Gastrocnemius medialis (tissue), 4 donors: ENCODE measurements around the gene CHST11. TPM values are rescaled to one million over a fixed set of nuclear protein-coding genes. Genes with fewer than 3 reads are reported as not detected.

ENCODE experiments used
- ATAC-seq, 2 donors: fragments of 150-250 bp; one replicate each; pipeline ENCODE4 v1.9.1; 2016
- DNase-seq, 2 donors: peaks; one replicate each; pipeline ENCODE4 v3.0.0-alpha.2; 2019
- H3K27ac ChIP-seq, 4 donors: fragments of 200-600 bp; sonication (generic); 1 replicate in 1 of 4; 2 replicates in 3 of 4; pipeline ENCODE4 v1.5.1; 2016 to 2018; ENCODE audit warnings: mild to moderate bottlenecking in 2 of 4, moderate library complexity in 1 of 4
- H3K27me3 ChIP-seq, 3 donors: fragments of 200-600 bp; sonication (generic) in 2 of 3; 1 replicate in 1 of 3; 2 replicates in 2 of 3; pipeline versions ENCODE4 v1.5.1 to v1.6.0; 2016 to 2019; ENCODE audit warnings: mild to moderate bottlenecking in 1 of 3, moderate library complexity in 1 of 3
- H3K36me3 ChIP-seq, 2 donors: fragments of 200-600 bp; sonication (generic) in 1 of 2; one replicate each; pipeline ENCODE4 v1.5.1; 2017 to 2018
- H3K4me1 ChIP-seq, 2 donors: fragments of 200-600 bp; sonication (generic) in 1 of 2; one replicate each; pipeline ENCODE4 v1.5.1; 2016 to 2017; ENCODE audit warnings: mild to moderate bottlenecking in 2 of 2
- H3K4me3 ChIP-seq, 4 donors: fragments of 200-600 bp; sonication (generic) in 3 of 4; 1 replicate in 1 of 4; 2 replicates in 3 of 4; pipeline ENCODE4 v1.5.1; 2016 to 2019; ENCODE audit warnings: mild to moderate bottlenecking in 2 of 4
- H3K9me3 ChIP-seq, 3 donors: fragments of 200-600 bp; sonication (generic) in 2 of 3; 1 replicate in 1 of 3; 2 replicates in 2 of 3; pipeline ENCODE4 v1.5.1; 2016 to 2019
- POLR2A ChIP-seq, 2 donors: fragments of 450-650 bp; IDR thresholded peaks; one replicate each; pipeline ENCODE4 v1.6.1; 2017; ENCODE audit warnings: antibody characterized with exemption in 2 of 2, mild to moderate bottlenecking in 2 of 2, moderate library complexity in 2 of 2
- in situ Hi-C, 4 donors: fragments of 200-750 bp; cut with MboI; loops; one replicate each; pipeline versions ENCODE4 v1.15.0 to v1.8.0; 2017; ENCODE audit warnings: low sequenced_read_pairs in 4 of 4
- intact Hi-C: fragments of 100-400 bp; cut with DNase I; formaldehyde crosslinking; loops from one replicate; pipeline ENCODE4 v1.15.1; 2023; ENCODE audit warnings: low total_unique reads
- total RNA-seq, 4 donors: library from RNA; depleted of rRNA; stranded (reverse); fragments of >200 nt; gene quantifications; one replicate each; pipeline versions ENCODE4 v1.1.0 to v1.2.3, GENCODE V29; 2016
- TF ChIP-seq, protein P1 (sequence below), 5 experiments: fragments of 450-650 bp in 3 of 5; fragments of 200-600 bp in 2 of 5; sonication (generic) in 2 of 5; IDR thresholded peaks in 4 of 5; conservative IDR thresholded peaks in 1 of 5; 1 replicate in 4 of 5; 2 replicates in 1 of 5; pipeline ENCODE4 v1.5.1; 2016 to 2019; ENCODE audit warnings: antibody characterized with exemption in 5 of 5, mild to moderate bottlenecking in 3 of 5, moderate library complexity in 3 of 5

The CHST11 gene
- total RNA-seq, 4 donors from 2014 or later = 0.17 to 2.1 (median 1.4) TPM

DNA sequence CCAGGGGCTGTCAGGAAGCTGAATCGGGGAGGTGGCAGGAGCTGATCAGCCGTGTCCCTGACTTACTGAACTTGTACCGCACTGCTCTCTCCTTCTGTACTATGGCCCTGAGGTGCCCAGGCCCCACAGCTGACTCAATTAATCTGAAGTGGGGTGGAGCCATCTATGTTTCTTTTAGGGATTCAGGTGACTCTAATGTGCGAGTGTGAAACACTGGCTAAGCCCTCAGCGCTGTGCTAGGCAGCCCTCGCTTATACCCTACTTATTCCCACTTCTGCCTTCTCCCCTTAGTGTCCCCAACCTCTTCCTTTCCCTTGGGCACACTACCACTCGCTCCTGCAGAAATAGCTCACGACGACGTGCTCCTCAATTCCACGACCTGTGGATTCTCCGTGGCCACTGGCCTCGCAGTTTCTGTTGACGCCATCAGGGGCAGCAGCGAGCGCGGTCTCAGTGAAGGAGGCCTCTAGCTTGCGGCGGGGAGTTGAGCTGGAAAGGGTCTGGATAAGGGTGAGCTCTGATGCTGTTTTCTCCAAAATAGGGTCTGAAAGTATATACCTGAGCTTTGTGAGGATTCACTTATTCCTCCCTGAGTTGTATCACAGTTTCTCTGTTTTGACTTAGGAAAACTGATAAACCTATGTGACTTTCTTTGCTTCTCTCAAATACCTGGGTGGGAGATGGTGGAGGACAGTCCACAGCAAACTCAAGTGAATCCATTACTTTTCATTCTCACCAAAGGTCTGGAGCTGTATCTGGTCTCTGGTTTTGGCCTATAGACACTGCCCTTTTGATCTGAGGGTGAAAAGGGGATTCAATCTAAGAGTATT, 333.8 kb downstream of the CHST11 start:
- intact Hi-C loops = loop anchor here (5.0 kb wide), 1 partner anchor 67 kb away; no protein-coding TSS in a partner anchor
- TF ChIP-seq, protein P1, sequence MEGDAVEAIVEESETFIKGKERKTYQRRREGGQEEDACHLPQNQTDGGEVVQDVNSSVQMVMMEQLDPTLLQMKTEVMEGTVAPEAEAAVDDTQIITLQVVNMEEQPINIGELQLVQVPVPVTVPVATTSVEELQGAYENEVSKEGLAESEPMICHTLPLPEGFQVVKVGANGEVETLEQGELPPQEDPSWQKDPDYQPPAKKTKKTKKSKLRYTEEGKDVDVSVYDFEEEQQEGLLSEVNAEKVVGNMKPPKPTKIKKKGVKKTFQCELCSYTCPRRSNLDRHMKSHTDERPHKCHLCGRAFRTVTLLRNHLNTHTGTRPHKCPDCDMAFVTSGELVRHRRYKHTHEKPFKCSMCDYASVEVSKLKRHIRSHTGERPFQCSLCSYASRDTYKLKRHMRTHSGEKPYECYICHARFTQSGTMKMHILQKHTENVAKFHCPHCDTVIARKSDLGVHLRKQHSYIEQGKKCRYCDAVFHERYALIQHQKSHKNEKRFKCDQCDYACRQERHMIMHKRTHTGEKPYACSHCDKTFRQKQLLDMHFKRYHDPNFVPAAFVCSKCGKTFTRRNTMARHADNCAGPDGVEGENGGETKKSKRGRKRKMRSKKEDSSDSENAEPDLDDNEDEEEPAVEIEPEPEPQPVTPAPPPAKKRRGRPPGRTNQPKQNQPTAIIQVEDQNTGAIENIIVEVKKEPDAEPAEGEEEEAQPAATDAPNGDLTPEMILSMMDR (IDR thresholded peaks at IDR 0.05 in 4 of 5, conservative IDR thresholded peaks at IDR 0.05 in 1 of 5) = peak in 2 of 5 experiments; percentile 15 to 29
- no peak for TF ChIP-seq POLR2A (IDR thresholded peaks at IDR 0.05)

DNA sequence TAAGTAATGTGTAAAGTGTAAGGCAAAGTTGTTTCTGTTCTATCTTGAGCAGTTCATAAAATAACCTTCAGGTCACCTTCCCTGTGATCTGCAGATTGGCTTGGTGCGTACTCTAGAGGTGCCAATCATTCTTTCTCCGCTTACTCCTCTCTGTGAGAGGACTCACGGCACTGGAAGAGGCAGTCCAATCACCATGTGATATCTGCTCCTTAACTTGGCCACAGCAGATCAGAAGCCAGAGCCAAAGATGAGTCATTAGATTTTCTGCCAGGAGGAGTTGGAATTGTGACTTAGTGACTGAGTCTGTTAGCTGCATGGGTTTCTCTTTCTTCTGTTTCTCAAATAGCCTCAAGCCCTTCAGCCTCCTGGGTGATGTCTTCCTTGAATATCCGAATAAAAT, 335.8 kb downstream of the CHST11 start:
- H3K4me3 ChIP-seq = no peak overlapping the region
- H3K27me3 ChIP-seq = no peaks in the 10 kb centered on the region
- H3K27ac ChIP-seq = no peak overlapping the region
- DNase-seq (peak; percentile 21 to 64), ATAC-seq (peak; percentile 98)
- in situ Hi-C loops (no loop called here), intact Hi-C loops (loop anchor here (5.0 kb wide), 1 partner anchor 65 kb away; no protein-coding TSS in a partner anchor)
- H3K4me1 ChIP-seq = peaks cover 3 to 7% of the 10 kb centered on the region in 2 donors
- TF ChIP-seq, protein P1 (IDR thresholded peaks at IDR 0.05 in 4 of 5, conservative IDR thresholded peaks at IDR 0.05 in 1 of 5) = no peak
- TF ChIP-seq POLR2A (IDR thresholded peaks at IDR 0.05) = no peak
- no peaks in the 10 kb centered on the region for H3K36me3 ChIP-seq
- H3K9me3 ChIP-seq = no peaks in the 10 kb centered on the region

More for the DNA sequence above, 333.8 kb downstream of the CHST11 start:
- ATAC-seq (no peak), DNase-seq (no peak)
- Histone ChIP-seq H3K27ac (no peak overlapping the region), H3K4me3 (no peak overlapping the region), H3K27me3 (no peaks in the 10 kb centered on the region), H3K36me3 (no peaks in the 10 kb centered on the region), H3K9me3 (no peaks in the 10 kb centered on the region), H3K4me1 (peaks cover 3 to 7% of the 10 kb centered on the region in 2 donors)
- in situ Hi-C loops = no loop called here

DNA sequence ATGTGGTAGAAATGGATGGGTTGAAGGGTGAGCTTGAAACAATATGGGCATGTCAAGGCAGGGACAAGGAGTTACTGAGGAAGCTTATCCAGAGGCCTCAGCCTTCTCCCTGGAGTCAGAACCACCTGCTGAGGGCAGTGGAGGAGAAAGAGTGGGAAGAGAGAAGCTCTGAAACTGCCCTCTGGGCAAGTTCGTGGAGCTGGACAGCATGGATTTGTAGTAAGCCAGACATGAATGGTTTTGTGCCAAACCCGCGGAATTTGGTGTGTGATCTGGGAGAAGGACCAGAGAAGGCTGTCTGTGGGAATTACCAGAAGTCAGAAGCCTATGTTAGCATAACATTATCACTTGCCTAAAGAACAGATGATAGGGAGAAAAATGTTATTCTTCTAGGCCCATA, 336.5 kb downstream of the CHST11 start:
- H3K4me3 ChIP-seq = no peak overlapping the region
- DNase-seq (no peak), ATAC-seq (no peak)
- in situ Hi-C loops = no loop called here
- no peaks in the 10 kb centered on the region for H3K27me3 ChIP-seq
- peaks cover 3 to 7% of the 10 kb centered on the region in 2 donors for H3K4me1 ChIP-seq
- TF ChIP-seq, protein P1 (IDR thresholded peaks at IDR 0.05 in 4 of 5, conservative IDR thresholded peaks at IDR 0.05 in 1 of 5) = no peak
- no peak for TF ChIP-seq POLR2A (IDR thresholded peaks at IDR 0.05)
- H3K36me3 ChIP-seq = no peaks in the 10 kb centered on the region
- intact Hi-C loops = loop anchor here (5.0 kb wide), 1 partner anchor 64 kb away; no protein-coding TSS in a partner anchor
- H3K9me3 ChIP-seq = no peaks in the 10 kb centered on the region
- no peak overlapping the region for H3K27ac ChIP-seq

DNA sequence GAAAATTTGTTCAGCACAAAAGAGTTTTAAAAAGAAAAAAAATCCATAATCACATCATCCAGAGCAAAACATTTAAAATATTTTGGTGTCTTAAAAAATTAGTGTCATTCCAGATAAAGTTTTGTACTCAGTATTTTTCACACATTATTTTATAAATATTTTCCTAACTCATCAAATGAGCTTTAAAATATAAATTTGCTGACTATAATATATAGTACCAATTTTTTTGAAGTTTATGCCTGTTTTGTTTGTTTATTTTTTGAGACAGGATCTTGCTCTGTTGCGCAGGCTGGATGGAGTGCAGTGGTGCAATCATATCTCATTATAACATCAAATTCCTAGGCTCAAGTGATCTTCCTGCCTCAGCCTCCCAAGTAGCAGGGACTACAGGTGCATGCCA, 337.2 kb downstream of the CHST11 start:
- Histone ChIP-seq H3K9me3 (no peaks in the 10 kb centered on the region), H3K4me1 (peaks cover 3 to 7% of the 10 kb centered on the region in 2 donors), H3K27me3 (no peaks in the 10 kb centered on the region), H3K36me3 (no peaks in the 10 kb centered on the region), H3K4me3 (no peak overlapping the region), H3K27ac (no peak overlapping the region)
- no peak for TF ChIP-seq POLR2A (IDR thresholded peaks at IDR 0.05)
- TF ChIP-seq, protein P1 (IDR thresholded peaks at IDR 0.05 in 4 of 5, conservative IDR thresholded peaks at IDR 0.05 in 1 of 5) = no peak
- intact Hi-C loops (loop anchor here (5.0 kb wide), 1 partner anchor 63 kb away; no protein-coding TSS in a partner anchor), in situ Hi-C loops (no loop called here)
- DNase-seq = no peak
- ATAC-seq = no peak
